GM19240 (cell line): ENCODE results near the gene C16orf96.

ENCODE experiments used
- DNase-seq: peaks from one replicate; pipeline ENCODE4 v3.0.0; 2011; ENCODE audit warnings: low spot score; ENCODE audit not compliant: insufficient read length

C16orf96 gene

DNA sequence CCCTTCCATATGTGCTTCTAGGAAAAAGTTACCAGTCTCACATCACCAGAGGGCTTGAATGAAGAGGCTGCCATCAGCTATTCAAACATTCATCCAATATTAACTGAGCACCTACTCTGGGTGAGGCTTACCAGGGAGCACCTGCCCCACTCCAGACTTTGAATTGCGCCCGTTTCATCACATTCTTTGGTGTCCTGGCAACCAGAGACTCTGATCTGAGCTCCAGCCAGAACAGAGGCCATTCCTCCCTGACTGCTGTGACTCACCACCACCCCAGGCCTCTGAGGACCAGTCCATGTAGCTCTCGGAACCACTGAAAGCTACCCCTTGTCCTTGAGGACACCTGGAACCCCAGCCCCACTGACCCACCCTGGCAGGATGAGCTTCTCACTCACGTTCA, at the start of gene C16orf96:
Gene C16orf96, plus strand, starts transcription at position 229 of the 400 bp plus-strand sequence. Its CDS starts 150 bp downstream, at position 379.
- no peak for DNase-seq

DNA sequence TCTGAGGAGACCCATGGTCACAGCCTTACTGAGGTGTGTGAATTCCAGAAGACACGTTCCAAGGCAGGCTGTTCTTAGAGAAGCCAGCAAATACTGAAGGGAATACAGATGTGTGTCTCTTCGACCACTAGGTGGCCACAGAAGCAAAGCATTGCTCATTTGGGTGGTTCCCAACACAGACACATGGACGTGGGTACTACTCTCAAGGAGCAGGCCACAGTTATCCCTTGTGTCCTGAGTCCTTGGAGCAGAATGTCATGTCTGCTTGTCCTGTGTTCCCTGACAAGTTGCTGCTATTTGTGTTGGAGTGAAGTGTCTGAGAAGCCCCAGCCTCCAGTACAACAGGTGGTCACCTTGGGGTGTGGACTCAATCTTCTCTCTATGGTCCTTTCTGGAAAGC, 49.7 kb upstream of the C16orf96 start:
- DNase-seq: peak; percentile 53

DNA sequence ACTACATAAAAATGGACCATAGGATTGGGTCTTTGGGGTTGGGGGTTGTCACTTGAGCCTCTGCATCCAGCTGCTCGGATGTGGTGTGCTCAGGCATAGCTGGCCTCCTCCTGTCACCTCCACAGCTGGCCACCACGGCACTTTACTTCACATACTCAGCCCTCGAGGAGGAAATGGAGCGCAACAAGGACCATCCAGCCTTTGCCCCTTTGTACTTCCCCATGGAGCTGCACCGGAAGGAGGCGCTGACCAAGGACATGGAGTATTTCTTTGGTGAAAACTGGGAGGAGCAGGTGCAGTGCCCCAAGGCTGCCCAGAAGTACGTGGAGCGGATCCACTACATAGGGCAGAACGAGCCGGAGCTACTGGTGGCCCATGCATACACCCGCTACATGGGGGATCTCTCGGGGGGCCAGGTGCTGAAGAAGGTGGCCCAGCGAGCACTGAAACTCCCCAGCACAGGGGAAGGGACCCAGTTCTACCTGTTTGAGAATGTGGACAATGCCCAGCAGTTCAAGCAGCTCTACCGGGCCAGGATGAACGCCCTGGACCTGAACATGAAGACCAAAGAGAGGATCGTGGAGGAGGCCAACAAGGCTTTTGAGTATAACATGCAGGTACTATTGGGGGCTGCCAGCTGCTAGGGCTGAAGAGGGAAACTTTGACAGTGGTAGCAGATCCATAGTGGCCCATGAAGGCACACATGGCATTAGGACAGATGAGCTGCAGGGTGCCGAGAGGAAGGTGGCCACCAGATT, 48.4 kb upstream of the C16orf96 start:
- DNase-seq: no peak

DNA sequence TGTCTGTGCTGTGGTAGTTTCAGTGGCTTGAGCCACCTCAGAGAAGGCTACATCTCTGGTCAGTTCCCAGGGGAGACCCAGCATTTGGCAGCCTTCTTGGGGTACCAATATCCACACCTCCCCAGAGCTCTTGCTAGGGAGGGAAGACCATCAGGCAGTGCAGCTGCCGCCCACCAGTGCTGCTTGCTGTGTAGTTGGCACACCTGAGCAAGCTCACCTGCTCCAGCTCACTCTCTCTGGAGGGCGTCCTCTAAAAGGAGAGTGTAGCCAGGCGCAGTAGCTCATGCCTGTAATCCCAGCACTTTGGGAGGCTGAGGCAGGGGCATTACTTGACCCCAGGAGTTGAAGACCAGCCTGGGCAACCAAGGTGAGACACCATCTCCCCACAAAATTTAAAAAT, 47.3 kb upstream of the C16orf96 start:
- DNase-seq: no peak

DNA sequence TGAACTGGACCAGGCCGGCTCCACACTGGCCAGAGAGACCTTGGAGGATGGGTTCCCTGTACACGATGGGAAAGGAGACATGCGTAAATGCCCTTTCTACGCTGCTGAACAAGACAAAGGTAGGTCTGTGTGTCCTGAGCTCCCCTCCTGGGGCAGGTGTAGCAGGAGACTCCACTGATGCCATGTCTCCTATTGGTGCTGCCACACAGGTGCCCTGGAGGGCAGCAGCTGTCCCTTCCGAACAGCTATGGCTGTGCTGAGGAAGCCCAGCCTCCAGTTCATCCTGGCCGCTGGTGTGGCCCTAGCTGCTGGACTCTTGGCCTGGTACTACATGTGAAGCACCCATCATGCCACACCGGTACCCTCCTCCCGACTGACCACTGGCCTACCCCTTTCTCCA, 46.7 kb upstream of the C16orf96 start:
- DNase-seq: no peak

DNA sequence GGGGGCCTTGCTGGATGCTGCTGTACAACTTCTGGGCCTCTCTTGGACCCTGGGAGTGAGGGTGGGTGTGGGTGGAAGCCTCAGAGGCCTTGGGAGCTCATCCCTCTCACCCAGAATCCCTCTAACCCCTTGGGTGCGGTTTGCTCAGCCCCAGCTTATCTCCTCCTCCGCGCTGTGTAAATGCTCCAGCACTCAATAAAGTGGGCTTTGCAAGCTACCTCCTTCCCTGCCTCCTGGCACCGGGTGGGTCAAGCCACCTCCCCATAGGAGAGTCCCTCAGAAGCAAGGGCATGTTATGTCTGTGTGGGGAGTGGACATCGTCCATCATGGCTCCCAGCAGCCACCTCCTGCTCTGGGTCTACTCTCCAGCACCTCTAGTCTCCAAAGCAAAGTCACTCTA, 46.0 kb upstream of the C16orf96 start:
- no peak for DNase-seq

DNA sequence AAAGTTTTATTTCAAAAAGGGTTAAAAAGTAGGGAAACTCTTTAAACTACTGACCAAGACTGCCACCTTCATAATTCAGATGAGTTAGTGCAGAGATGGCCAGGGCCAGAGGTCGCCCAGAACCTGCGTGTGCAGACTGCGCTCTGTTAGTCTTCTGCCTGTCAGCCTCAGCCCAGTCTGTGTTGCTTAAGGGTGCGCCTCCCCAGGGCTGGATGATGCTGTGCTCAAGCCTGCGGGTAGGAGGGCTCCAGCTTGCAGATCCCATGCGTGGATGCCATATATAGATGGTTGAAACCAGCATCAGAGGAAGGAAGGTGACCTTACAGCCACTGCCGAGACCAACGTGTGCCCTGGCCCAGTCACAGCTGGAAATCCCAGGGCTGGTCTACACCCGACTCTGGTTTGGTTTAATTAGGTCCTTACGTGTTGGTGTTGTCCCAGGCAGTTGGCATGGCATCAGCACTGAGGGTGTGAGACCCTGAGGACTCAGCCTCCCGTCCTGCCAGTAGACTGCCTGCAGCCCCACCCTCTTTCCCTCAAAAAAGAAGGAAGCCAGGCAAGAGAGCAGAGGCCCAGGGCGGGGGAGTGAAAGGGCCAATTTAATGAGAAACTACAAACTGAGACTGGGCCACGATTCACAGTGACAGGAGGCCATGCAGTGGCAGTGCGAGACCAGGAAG, 45.3 kb upstream of the C16orf96 start:
- DNase-seq: no peak

DNA sequence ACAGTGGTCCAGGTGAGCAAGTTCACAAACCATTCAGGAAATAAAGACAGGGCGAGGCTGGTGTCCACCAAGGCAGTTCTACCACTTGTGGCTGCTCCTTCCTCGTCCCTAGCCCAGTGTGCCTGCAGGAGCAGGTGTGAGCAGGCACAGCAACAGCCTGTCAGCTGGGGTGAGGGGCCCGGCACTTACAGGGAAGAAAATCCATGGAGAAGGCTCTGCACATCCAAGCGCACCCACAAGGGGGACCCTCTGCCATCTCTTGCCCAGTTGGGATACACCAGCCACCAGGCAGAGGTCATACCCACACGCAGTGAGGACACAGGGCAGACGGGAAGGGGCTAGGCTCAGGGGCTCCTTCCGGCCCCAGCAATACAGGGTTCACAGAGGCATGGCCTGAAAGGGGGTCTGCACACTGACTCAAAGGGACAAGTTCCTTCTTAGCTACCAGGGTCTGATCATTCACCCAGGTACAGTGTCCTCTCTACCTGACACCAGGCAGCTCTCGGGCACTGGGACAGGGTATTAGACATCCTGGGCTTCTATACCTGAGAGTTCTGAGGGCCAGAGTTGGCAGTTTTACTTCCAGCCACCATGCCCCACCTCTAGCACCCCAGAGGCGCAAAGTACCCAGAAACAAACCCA, 44.6 kb upstream of the C16orf96 start:
- no peak for DNase-seq

DNA sequence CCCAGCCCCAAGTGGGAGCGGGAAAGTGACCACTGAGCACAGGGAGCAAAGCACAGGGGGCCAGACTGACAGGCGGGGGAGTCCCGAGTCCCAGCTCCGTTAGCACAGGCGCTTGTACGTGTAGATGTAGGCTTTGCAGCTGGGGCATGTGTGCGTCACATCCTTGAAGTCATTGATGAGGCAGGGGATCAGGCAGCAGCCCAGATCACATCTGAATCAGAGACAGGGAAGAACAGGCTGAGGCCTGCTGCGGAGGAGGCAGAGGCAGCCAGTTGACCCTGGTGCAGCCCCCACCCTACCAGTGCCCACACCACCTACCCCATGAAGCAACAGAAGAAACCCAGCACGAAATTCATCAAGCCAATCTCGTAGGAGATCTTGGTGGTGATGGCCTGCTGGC, 43.7 kb upstream of the C16orf96 start:
- DNase-seq: no peak

DNA sequence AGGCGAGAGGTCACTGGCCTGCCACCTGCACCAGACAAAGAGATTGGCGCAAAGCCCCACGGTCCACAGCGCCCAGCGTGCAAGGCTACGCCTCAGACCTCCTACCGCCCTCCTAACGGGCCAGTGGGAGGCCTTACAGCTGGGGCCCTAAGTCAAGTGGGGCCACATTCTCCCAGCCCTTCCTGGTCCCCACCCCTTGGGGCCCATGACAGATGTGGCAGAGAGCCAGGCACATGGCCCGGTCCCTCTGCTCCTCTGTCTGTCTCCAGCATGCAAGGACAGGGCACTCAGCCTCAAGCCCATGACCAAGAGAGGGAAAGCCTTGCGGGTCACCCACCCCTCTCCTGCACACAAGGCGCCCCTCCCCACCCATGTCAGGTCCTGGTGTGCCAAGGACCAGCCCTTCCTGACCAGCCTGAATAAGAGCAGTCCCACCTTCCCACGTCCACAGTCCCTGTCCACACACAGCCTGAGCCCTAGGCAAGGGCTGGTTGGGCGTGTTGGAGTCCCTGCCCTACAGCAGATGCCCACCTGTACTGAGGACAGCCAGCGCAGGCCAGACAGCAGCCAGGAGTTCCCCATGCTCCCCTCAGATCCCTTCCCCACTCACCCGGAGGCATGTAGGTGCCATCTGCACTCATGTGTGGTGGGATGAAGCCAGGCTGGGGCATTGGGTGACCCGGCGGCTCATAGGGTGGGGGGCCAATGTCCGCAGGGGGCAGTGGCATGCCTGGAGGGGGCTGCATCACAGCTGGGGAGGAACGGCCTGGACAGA, 42.9 kb upstream of the C16orf96 start:
- DNase-seq: no peak

DNA sequence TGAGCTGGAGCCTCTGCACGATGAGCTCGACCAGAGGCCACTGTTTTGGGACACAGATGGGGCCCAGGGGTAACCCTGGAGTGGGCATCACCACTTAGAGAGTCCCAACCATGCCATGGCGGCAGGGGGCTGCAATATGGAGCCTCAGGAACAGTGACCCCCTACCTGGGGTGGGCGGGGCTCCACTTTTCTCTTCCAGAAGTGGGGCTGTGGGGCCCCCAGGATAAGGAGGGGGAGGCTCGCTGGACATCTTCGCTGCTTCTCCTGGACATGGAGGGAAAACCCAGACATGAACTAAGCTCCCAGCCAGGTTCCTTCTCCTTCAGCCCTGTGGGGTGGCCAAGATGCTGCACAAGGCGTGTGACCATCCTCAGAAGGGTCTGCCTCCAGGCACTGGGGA, 42.3 kb upstream of the C16orf96 start:
- no peak for DNase-seq

DNA sequence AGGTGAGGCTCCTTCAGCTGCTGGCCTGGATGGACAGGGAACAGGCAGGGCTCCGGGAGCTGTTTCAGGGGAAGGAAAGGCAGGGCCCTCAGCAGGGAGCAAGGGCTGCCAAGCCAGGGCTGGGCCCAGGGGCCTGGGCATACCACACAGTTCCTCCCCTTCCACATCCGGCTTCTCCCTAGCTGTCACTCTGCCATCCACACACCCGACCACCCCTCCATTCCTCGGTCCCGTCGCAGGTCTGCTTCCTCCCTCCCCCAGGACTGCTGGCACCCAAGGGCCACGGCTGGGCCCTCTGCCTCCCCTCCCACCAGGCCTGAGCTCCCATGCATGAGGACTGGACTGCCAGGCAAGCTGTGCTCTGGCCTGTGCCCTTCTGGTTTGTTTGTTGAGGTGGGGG, 41.5 kb upstream of the C16orf96 start:
- DNase-seq: no peak

DNA sequence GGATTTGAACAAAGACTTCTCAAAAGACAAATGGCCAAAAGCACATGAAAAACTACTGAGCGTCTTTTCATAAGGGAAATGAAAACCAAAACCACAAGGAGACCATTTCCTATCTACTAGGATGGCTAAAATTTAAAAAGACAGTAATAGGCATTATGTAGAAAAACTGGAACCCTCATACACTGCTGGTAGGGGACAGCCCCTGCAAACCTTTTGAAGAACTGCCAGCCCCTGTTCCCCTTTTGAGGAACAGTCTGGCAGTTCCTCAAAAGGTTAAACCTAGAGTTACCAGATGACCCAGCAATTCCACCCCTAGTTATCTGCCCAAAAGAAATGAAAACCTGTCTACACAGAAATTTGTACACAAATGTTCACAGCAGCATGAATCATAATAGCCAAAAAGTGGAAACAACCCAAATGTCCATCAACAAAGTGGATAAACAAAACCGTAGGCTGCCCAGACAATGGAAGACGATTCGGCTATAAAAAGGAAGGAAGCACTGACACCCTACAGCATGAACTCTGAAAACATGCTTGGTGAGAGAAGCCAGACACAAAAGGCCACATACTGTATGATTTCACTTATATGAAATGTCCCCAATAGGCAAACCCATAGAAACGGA, 40.4 kb upstream of the C16orf96 start:
- no peak for DNase-seq

DNA sequence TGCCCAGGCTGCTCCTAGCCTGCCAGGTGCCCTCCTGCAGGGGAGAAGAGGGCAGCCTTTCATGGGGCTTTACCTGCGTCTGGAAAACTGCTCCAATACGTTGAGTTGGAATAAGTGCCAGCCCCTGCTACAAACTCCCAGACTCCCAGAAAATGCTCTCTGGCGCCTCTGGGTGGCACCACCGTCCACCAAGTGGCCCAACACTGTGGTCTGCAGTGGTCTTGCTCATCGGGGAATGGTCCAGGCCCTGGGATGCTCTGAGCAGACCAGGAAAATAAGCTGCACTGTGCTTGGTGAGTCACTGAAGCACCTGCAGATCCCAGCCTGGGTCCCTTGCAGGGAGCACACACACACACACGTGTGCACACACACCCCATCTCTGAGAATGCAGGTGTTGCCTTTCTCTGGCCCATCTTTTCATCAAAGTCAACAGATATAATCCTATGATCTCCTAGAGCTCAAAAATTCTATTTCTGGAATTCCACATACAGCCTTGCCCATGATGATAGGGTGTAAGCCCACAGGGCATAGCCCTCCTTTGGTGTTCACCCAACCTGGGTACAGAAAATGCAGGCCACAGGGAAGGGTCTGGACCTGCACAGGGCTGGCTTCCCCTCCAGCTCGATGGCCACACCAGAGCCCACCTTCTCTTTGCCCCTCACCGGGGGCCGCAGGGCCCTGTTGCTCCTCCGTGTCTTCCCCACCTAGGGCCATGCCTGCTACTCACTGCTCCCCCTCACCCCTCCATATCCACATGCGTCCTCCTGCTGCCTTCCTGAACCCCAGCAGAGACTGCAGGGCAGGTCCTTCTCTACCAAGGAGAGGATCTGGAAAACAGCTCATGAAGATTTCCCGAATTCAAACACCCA, 38.1 kb upstream of the C16orf96 start:
- no peak for DNase-seq

DNA sequence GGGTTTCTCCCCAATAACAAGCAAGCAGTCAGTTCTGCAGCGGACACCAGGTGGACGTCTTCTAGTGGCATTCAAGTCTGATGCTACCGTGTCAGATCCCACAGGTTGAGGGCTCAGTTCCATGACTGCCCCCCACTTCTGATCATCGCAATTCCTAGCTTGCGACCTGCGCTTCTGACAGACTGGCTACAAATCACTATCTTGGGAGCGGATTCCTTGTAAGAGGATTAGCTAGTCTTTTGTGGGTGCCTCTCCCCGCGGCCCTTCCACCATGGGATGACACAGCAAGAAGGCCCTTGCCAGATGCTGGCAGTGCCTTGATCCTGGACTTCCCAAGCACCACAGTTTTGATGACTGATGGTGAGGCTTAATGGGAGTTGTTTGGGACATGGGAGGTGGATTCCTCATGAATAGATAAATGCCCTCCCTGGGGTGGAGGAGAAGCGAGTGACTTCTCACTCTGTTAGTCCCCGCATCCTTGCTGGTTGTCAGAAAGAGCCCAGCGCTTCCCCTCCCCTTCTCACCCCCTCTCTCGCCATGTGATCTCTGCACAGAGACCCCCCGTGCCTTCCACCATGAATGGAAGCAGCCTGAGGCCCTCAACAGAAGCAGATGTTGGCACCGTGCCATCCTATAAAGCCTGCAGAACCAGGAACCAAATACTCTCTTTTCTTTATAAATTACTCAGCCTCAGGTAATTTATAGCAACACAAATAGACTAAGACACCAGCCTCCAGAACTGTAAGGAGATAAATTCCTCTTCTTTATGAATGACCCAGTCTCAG, 36.7 kb upstream of the C16orf96 start:
- DNase-seq: no peak

DNA sequence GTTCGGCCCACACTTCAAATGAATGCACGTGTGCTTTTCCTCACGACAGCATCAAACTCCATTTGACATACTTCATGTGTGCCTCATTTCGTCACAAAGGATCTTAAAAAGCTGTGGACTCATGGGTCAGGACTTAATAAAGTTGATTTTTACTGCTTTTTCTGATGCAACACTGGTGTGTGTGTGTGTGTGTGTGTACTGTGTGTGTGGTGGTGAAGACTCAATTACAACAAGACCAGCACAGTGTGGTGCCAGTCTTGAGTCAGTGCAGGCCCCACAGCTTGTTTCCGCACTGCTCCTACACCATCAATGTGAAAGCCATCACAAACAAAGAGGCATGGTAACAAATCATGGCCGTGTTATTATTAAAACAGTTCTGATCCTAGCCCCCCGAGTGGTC, 35.2 kb upstream of the C16orf96 start:
- DNase-seq: no peak

DNA sequence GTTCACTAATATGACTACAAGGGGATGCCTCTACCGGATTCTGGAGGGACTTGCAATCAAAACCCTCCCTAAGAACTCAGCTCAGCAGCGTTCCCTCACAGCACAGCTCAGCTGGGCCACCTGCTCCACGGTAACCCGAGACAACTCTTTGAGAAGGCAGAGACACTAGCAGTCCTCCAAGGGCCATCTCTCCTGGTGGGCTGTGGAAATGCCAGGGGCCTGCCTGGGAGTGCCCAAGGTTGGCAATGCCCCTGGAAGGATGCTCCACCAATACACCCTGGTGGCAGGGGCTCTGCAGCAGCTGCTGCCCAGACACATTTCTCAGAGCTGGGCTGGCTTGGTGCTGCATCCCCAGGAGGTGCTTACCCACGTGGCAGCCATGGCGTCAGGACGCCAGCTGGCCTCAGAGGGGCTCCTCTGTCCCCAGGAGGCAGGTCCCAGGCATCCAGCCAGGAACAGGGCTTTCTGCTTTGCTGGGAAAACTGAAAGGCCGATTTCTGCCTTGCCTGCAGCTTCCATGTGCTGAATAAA, 34.0 kb upstream of the C16orf96 start:
- DNase-seq: no peak

DNA sequence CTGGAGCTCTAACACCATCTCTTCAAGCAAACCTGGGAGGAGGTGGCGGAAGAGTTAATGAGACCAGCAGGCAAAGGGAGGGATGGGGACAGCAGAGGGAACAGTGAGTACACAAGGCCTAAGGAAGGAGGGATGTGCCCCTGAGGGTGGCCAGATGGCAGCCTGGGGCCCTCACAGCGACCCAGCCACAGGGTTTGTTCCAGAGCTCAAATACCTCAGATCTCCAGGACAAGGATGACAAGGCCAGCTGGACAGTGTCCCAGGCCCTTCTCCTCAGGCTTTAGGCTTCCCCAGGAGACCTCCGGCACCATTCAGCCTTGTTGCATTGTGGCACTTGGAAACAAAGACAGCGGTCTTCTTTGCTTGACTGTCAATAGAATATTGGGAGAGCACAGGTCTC, 32.5 kb upstream of the C16orf96 start:
- no peak for DNase-seq

DNA sequence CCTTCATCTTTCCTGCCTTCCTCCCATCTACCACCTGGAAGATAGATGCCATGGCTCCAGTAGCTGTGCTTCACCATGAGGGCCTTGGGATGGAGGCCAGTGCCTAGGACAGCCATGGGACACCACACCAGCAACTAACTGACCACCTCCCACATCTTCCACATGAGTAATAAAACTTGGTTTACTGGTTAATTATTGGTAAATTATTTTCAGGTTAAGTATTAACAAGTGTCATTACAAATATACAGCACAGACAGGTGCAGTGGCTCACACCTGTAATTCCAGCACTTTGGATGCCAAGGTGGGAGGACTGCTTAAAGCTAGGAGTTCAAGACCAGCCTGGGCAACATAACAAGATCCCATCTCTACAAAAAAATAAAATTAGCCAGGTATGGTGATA, 31.6 kb upstream of the C16orf96 start:
- DNase-seq: no peak
